ENCODE results near the gene NHLRC4.

DNA sequence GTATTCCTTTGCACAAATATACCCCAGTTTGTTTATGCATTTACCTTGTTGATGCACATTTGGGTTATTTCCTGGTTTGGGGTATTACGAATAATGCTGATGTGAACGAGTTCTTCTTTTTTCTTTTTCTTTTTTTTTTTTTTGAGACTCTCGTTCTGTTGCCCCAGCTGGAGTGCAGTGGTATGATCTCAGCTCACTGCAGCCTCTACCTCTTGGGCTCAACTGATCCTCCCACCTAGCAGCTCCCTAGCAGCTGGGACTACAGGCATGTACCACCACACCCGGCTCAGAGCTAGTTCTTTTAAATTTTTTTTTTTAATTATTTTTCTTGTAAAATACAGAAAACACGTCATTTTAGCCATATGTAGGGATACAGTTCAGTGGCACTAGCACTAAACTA lies 37.1 kb downstream of the NHLRC4 start:
- TF ChIP-seq POLR2A (IDR thresholded peaks at IDR 0.05) (no peak), CTCF (IDR thresholded peaks at IDR 0.05) (no peak)
